HuH-7.5 (cell line): Measurements from ENCODE around the gene ERBB3.

Source experiments
- DNase-seq: peaks from one replicate; pipeline ENCODE4 v3.0.0; 2011; ENCODE audit warnings: low spot score

Gene ERBB3

DNA sequence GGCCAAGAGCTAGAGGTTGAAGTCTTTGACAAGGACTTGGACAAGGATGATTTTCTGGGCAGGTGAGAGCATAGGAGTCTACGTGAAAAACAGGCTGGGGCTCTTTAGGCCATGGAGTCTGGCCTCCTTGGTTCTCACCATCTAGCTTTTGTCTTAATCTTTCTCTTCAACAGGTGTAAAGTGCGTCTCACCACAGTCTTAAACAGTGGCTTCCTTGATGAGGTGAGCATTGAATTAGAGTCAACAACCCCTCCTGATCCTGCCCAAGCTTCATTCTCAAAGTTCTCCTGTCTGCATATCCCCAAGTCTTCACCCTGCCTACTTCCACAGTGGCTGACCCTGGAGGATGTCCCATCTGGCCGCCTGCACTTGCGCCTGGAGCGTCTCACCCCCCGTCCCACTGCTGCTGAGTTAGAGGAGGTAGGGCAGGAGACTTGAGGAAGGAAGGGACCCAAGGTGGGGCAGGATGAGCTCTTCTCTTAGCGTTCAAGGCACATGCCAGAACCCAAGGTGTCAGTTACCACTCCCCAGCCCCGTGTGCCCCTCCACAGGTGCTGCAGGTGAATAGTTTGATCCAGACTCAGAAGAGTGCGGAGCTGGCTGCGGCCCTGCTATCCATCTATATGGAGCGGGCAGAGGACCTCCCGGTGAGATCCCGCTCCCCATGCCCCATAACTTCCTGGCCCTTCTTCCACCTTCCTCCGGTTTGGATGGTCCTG lies 58.0 kb downstream of the ERBB3 start:
- DNase-seq = no peak

DNA sequence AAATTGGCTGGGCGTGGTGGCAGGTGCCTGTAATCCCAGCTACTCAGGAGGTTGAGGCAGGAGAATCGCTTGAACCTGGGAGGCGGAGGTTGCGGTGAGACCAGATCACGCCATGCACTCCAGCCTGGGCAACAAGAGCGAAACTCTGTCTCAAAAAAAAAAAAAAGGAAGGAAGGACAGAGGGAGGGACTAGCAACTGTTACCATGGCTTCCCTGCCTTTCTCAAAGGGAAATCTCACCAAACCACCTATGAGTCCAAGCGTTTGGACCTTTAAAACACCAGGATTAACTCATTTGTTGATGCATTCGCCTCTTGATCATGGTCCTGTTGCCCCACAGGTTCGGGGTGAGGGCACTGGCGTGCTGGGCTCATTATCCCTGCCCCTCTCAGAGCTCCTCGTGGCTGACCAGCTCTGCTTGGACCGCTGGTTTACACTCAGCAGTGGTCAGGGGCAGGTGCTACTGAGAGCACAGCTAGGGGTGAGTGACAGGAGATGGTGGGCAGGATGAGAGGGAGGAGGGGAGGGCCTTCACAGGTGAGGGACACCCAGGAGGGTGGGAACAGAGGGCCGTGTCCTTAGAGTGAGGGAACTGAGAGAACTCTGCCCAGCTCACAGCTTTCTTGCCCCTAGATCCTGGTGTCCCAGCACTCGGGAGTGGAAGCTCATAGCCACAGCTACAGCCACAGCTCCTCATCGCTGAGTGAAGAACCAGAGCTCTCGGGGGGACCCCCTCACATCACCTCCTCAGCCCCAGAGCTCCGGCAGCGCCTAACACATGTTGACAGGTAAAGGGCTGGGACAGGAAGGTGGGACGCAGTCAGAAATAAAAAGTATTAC lies 62.2 kb downstream of the ERBB3 start:
- no peak for DNase-seq

DNA sequence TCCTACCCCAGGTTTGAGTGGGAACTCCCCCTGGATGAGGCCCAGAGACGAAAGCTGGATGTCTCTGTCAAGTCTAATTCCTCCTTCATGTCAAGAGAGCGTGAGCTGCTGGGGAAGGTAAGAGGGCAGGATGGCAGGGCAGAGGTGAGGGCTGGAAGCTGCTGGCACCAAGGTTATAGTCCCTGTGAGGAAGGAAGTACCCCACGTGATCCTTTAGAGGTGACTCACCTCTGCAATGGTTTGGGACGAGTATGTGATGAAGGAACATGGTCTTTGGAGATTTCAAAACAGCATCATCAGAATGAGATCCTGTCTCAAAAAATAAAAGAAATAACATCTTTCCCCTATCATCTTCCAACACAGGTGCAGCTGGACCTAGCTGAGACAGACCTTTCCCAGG lies 63.3 kb downstream of the ERBB3 start:
- no peak for DNase-seq

DNA sequence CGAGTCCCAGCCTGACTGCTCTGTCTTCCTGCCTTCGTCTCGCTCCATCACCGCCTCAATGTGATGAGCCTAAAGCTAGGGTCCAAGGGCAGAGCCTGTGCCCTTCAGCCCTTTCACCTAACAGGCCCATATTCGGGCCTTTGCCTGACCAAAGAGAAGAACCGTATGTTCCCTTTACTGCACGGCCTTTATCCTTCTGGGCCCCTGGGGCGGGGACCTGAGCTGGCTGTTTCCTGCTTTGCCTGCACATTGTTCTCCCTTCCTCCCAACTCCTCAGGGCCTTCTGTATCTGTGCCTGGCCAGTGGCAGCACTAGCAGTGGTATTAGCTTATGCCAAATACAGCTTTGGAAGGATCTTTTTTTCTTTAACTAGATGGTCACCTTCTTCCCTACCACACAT lies 63.9 kb downstream of the ERBB3 start:
- DNase-seq = no peak

DNA sequence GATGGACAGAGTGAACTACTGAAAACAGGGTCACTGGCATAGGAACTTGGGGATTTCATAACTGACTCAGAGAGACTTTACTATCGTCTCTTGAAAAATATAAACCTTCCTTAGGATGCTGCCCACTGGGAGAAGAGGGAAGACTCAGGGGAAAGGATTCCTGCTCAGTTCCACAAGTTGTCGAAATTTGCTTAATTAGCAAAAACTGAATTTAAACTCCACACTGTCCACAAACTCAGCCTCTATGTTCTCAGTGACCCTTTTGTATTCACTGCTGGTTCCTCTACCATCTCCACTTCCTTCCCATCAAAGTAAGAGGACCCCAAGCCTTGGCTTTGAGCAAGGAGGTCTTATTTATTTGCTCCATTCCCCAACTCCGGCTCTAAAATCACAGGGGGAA lies 65.3 kb downstream of the ERBB3 start:
- no peak for DNase-seq

DNA sequence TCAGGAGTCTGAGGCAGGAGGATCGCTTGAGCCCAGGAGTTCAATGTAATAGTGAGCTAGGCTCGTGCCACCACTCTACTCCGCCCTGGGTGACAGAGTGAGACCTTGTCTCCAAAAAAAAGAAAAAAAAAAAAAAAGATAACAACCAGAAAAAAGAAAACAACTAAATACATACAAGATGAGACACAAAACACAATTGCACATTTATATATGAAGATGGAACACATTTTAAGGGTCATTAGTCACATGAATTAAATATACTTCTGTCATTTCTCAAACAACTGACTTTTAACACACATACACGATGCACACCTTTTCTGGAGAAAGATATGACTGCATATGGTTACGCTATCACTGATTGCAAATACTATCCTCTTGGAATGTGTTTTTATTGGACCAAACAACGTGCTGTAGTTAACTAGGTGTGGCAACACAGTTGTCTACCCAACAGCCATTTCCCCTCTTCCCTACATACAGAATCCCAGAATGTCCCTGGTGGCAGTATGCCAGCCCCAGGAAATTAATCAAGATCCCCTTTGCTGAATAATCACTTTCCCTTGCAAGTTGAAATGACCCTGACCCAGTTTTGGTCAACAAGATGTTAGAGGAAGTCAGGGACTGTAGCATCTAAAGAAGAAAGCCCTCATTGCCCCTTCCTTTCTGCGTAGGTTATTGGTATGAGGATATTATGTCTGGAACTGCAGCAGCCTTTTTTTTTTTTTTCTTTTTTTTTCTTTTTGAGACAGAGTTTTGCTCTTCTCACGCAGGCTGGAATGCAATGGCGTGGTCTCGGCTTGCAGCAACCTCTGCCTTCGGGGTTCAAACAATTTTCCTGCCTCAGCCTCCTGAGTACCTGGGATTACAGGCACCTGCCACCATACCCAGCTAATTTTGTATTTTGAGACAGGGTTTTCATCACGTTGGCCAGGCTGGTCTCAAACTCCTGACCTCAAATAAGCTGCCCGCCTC lies 66.8 kb downstream of the ERBB3 start:
- no peak for DNase-seq

DNA sequence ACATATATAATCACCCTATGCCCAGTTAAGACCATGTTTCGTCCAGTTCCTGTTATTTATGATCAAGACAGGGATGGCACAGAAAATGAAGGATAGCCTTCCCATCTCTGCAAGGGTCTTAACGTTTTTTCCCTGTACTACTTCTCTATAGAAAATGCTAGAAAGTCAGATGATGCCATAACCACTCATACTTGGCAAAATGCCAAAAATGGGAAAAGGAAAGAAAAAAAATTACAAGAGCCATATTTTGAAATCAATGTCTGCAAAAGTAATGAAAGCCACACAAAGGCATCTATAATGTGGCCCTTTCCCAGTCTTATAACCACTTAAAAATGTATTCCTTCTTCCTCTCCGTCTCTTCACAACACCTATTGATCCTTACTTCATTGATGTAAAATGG lies 70.6 kb downstream of the ERBB3 start:
- DNase-seq = no peak

DNA sequence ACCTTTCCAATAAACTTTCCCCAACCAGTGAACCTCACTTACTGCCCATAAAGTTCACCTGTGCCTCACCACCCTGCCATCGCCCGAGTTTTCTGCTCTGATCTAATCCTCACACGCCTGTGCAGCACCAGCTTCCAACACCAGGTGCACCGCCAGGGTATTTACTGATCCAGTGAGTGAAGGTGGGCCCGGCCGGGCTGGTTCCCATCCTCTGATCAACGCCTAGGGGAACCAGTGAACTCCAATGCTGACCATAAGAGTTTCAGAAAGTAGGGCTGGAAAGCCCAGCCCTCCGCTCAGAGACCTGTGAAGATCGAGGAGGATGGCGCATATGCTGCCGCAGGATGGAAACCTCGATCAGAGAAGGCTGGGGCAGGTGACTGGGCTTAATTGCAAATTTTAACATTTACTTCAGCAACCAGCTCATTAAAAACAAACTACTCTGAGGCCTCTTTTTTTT lies 71.7 kb downstream of the ERBB3 start:
- peak; percentile 71 for DNase-seq

DNA sequence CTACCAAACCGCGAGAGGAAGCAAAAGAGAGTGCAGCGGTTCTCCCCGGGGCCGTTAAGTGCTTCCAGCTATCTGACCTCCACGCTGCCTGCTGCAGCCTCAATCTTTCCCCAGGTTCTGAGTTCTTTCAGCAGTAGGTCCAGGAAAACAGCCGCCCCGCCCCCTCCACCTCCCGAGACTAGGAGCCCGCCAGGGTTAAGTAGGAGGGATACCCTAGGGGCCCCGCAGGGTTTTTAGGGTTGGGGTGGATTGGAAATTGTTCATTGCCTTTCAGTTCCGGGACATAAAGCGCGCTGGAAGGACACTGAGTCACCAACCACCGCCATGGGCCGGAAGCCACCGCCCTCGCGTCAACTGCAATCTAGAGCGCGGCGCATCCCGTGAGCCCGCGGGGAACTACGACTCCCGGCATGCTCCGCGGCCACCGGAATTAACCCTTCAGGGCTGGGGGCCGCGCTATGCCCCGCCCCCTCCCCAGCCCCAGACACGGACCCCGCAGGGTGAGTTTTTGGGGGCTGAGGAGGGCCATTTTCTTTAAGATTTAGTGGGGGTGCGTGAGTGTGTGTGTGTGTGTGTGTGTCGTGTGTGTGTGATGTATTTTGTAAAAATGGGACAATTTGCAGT lies 72.3 kb downstream of the ERBB3 start, which contains the start of gene MYL6B:
Gene MYL6B (plus strand): TSS at position 456 of the 624 bp plus-strand sequence. CDS start 1,332 bp downstream, outside the sequence.
- DNase-seq = peak; percentile 89
